GM12892 (cell line): Measurements from ENCODE around the gene TNPO3.
A peak's percentile ranks its signal among the peaks of the same experiment; 100 is the strongest.

Experiments used
- DNase-seq: peaks from one replicate; pipeline ENCODE4 v3.0.0; 2011; ENCODE audit not compliant: insufficient read length
- FAIRE-seq: peaks from 2 replicates; lab custom pipeline; 2011; peaks lifted over from hg19 to GRCh38; lab: Jason Lieb, UNC
- POLR2A ChIP-seq: IDR thresholded peaks from 2 replicates; pipeline ENCODE4 v1.6.1; 2011; ENCODE audit warnings: low read depth, low read length, control low read depth
- POLR2AphosphoS5 ChIP-seq: IDR thresholded peaks from 2 replicates; pipeline ENCODE4 v1.6.1; 2011; ENCODE audit warnings: low read depth, low read length, control low read depth
- TAF1 ChIP-seq: IDR thresholded peaks from 2 replicates; pipeline ENCODE4 v1.6.1; 2011; ENCODE audit warnings: low read depth, mild to moderate bottlenecking, control low read depth, low read length, borderline replicate concordance

Gene TNPO3

DNA sequence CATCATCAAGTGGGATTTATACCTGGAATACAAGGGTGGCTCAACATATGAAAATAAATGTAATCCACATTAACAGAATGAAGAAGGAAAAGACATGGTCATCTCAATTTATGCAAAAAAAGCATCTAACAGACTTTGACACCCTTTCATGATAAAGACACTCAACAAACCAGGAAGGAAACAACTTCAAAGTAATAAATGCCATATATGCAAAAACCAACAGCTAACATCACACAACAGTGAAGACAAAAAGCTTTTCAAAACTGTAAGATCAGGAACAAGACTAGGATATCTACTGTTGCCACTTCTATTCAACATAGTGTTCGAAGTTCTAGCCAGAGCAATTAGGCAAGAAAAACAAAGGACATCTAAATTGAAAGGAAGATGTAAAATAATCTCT lies 22.9 kb downstream of the TNPO3 start:
- no peak for DNase-seq
- no peak for TF ChIP-seq POLR2A
- FAIRE-seq: no peak

DNA sequence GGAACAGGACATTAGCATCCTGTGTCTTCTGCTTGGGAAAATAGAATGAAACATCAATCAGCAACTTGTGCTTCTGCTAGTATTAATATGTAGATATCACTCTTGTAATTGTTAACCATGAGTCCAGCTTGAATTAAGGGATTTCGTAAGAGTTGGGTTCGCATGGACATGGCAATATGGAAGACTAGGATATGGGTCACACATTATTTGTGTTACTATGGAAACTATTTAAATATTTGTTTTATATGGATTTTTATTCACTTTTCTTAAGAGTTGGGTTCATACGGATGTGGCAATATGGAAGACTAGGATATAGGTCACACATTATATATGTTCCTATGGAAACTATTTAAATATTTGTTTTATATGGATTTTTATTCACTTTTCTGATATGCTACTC lies 24.5 kb downstream of the TNPO3 start:
- no peak for DNase-seq
- TF ChIP-seq POLR2A: no peak
- TF ChIP-seq POLR2AphosphoS5: no peak
- TF ChIP-seq TAF1: no peak
- no peak for FAIRE-seq

DNA sequence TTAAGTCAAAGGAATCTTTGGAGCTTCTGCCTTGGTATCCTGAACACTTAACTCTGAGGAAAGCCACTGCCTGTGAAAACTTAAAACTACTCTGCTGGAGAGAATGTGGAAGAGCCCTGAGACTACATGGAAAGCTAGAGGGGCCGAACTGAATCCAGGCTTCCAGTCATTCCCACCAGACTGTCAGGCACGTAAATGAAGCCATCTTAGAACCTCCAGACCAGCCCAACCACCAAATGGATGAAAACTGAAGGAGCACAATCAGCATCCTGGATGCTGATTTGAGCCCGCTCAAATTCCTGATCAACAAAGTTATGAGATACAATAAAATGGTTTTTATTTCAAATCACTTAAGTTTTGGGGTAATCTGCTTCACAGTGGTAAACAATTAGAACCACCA lies 30.8 kb downstream of the TNPO3 start:
- DNase-seq (no peak), FAIRE-seq (peak; percentile 14)
- no peak for TF ChIP-seq POLR2AphosphoS5
- no peak for TF ChIP-seq POLR2A
- TF ChIP-seq TAF1: no peak

DNA sequence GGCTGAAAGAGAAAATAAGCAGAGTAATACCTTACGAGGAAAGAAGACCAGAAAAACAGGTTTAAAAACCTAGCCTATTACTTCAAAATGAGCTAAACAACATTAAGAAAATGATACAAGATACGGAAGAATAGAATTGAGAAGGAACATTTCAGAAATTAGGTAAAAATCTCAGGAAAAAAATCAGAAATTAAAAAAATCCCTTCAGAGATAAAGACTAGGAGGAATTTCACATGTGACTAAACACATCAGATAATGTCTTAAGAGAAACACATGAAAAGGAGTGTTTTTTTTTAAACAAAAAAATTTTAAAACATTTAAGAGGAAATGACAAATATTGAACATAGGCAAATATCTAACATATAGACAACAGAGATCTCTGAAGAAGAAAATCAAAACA lies 33.3 kb downstream of the TNPO3 start:
- TF ChIP-seq POLR2AphosphoS5 (no peak), POLR2A (no peak), TAF1 (no peak)
- FAIRE-seq (no peak), DNase-seq (no peak)

DNA sequence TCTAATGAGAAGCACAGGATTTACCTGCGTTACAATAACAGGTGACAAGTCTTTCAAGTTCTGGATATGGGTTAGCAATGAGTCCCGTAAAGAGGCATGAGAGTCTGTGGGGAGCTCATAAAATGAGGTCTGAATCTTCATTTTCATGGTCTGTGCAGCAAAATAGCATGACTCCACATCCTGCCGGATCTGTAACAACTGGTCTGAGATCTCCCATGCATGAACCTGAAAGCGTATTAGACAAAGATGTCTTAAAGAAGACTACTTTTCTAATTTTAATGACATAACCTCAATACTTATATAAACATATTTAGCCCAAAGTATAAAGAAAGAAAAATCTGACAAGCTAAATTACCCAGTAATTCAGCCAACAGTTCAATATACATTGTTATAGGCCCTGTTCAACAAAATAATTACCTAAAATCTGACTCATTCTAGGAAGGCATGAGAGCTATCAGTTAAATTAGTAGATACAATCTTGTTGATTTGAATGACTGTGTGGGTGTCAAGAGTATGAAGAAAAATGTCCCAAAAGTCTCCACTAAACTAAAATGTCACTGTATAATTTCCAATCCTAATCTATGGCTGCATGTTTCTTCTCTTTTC lies 36.9 kb downstream of the TNPO3 start:
- TF ChIP-seq POLR2AphosphoS5: no peak
- no peak for TF ChIP-seq TAF1
- TF ChIP-seq POLR2A: no peak
- DNase-seq: no peak
- FAIRE-seq: peak; percentile 87

DNA sequence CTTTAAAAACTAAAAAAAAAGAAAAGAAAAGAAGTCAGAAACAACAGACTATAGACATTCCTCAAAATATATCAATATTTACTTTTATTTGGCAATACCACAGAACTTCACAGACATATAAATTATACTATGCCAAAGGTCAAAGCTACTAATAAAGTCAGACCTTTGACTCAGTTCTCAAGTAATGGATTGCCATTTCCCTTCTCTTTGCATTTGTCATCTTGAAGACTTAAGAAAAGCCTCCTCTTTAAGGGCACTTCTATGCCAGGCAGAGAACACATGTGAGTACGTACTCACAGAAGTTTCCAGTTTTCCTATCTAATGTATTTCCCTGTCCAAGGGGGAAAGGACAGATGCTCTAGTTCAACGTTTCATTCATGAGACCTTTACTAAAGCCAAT lies 37.6 kb downstream of the TNPO3 start:
- DNase-seq (no peak), FAIRE-seq (no peak)
- TF ChIP-seq TAF1 (no peak), POLR2AphosphoS5 (no peak), POLR2A (no peak)

DNA sequence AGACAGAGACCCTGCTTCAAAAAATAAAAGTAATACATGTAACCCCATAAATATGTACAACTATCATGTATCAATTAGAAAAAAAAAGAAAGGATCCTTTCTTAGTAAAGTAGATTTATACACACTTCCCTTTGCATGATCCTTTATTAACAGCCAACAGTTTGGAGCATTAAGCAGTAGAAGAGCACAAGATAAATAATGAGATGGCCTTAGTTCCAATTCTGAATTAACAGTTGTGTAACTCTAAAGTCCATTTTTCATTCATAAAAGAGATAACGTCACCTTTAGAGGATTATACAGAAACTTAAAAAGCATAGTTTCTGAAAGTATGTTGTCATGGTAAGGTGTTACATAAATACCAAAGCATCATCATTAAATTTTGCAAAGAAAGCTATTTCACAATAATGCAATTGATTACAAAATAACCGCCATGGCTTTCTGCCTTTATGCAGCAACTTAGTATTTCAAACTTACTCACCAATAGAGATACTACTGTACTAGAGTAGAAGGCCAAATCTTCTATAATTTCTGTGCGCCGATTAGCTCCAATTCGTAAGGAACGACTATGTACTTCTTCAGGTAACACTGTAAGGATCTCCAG lies 40.3 kb downstream of the TNPO3 start:
- DNase-seq (no peak), FAIRE-seq (no peak)
- TF ChIP-seq POLR2A (no peak), TAF1 (no peak), POLR2AphosphoS5 (no peak)

DNA sequence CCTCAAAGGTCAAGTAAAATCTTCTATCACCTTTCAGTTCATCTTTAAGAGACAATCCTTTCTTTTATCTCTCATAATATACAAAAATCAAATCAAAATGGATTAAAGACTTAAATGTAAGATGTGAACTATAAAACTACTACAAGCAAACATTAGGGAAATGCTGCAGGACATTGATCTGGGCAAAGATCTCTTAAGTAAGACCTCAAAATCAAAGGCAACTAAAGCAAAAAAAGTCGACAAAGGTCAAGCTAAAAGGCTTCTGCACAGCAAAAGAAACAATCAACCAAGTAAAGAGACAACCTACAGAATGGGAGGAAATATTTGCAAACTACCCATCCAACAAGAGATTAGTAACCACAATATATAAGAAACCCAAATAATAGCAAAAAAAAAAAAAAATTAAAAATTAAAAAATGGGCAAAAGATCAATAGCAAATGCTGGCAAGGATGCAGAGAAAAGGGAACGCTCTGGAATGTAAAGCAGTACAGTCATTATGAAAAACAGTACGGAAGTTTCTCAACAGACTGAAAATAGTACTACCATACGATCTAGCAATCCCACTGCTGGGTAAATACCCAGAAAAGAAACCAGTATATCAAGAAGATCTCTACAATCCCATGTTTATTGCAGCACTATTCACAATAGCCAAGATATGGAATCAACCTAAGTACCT lies 41.7 kb downstream of the TNPO3 start:
- FAIRE-seq (peak; percentile 38), DNase-seq (no peak)
- TF ChIP-seq POLR2AphosphoS5 (no peak), TAF1 (no peak), POLR2A (no peak)

DNA sequence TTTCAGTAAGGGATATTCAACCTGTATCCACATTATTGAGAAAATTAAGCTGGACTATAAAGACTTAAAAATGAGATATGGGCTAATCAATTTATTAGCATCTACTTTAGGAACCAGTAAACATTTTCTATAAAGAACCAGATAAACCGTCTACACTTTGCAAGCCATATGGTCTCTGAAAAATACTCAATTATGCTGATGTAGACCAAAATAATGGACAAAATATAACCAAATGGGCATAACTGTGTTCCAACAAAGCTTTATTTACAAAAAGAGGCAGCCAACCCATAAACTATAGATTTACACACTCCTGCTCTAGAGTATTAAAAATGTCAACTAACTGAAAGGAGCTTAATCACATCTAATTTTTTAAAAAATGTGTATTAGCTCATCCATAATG lies 42.3 kb downstream of the TNPO3 start:
- FAIRE-seq: no peak
- TF ChIP-seq POLR2AphosphoS5: no peak
- TF ChIP-seq POLR2A: no peak
- no peak for TF ChIP-seq TAF1
- no peak for DNase-seq

DNA sequence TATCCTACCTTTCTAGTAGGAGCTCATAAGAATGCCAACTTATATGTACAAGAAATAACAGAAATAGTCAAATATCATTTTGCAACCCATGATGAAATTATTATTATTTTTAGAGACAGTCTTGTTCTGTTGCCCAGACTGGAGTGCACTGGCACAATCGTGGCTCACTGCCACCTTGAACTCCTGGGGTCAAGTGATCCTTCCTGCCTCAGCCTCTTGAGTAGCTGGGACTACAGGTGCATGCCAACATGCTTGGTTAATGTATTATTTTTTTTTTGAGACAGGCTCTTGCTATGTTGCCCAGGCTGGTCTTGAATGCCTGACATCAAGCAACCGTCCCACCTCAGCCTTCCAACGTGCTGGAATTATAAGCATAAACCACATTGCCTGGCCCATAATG lies 44.8 kb downstream of the TNPO3 start:
- no peak for DNase-seq
- peak; percentile 67 for FAIRE-seq
- TF ChIP-seq TAF1: no peak
- TF ChIP-seq POLR2A: no peak
- TF ChIP-seq POLR2AphosphoS5: no peak

DNA sequence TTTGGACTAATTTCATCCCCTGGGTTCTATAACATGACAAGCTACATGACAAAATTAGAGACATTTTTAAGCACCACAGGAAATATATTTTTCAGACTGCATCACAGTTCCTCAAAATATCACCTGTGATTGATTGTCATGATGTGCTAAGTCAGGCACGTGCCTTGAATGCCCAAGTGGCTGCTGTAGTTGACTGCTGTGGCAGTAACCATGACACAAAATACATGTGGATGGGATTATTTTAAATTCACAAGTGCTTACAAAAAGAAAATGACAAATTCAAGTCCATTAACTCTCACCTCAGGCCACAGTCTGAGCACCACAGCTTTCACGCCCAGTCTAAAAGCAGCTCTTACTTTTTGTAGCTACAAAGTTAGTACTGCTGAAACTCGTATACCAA lies 45.5 kb downstream of the TNPO3 start:
- DNase-seq (no peak), FAIRE-seq (peak; percentile 93)
- TF ChIP-seq TAF1 (no peak), POLR2A (no peak), POLR2AphosphoS5 (no peak)

DNA sequence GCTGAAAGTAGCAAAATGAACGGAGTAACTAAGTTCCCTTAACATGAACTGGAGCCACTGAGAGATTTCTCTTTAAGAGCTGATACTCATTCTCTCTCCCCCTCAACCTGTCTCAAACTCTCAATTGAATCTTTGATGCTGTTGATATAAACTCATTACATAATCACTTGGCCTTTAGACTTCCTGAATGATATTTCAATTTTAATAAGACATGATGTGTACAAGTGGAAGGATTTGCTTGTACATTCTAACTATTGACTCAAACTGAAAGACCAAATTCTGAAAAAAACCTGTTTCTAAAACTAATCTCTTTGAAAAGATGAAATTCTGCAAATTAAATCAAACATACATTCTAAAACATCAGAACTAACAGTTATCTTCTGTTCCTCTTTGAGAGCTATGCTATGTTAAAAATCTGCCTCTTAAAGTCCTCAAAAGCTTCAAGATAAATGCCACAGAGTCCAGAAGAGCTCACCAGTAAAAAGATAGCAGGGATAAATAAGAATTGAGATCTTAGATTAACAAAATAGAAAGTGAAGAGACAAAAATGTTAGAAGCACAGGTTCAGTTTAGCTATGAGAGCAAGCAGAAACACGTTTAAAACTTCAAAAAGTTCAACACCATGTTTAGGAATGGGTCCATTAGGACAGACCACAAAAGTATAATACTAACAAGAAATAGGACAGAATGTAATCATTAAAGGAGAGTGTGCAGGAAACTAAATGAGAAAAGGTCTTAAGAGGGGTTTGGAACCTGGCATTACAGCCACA lies 46.1 kb downstream of the TNPO3 start:
- DNase-seq (no peak), FAIRE-seq (no peak)
- TF ChIP-seq POLR2A: no peak
- TF ChIP-seq POLR2AphosphoS5: no peak
